WI38 (cell line): ENCODE data around the gene ASPHD1.
"Not testable (repeated sequence)": the region's sequence is repeated elsewhere in the genome, so short reads cannot be mapped to it uniquely, and the experiment has no call there.

Experiments used
- H3K4me3 ChIP-seq: 2 replicates; pipeline ENCODE4 v1.5.1; 2011; ENCODE audit warnings: low read depth, mild to moderate bottlenecking, control low read depth, low read length
- CTCF ChIP-seq: IDR thresholded peaks from 2 replicates; pipeline ENCODE4 v1.5.1; 2012; ENCODE audit warnings: low read depth, mild to moderate bottlenecking, control low read depth, low read length

Gene ASPHD1

GRCh38 chr16:29881050-29881449, 19.2 kb upstream of the ASPHD1 start:
- H3K4me3 ChIP-seq = no peak overlapping the region
- no peak for TF ChIP-seq CTCF

- H3K4me3 ChIP-seq = no peak overlapping the region
- TF ChIP-seq CTCF = no peak
These were observed 16.3 kb upstream of the ASPHD1 start for GRCh38 chr16:29883987-29884386.

- not testable (repeated sequence) for H3K4me3 ChIP-seq
These were observed 10.9 kb upstream of the ASPHD1 start for GRCh38 chr16:29889372-29889771.

DNA sequence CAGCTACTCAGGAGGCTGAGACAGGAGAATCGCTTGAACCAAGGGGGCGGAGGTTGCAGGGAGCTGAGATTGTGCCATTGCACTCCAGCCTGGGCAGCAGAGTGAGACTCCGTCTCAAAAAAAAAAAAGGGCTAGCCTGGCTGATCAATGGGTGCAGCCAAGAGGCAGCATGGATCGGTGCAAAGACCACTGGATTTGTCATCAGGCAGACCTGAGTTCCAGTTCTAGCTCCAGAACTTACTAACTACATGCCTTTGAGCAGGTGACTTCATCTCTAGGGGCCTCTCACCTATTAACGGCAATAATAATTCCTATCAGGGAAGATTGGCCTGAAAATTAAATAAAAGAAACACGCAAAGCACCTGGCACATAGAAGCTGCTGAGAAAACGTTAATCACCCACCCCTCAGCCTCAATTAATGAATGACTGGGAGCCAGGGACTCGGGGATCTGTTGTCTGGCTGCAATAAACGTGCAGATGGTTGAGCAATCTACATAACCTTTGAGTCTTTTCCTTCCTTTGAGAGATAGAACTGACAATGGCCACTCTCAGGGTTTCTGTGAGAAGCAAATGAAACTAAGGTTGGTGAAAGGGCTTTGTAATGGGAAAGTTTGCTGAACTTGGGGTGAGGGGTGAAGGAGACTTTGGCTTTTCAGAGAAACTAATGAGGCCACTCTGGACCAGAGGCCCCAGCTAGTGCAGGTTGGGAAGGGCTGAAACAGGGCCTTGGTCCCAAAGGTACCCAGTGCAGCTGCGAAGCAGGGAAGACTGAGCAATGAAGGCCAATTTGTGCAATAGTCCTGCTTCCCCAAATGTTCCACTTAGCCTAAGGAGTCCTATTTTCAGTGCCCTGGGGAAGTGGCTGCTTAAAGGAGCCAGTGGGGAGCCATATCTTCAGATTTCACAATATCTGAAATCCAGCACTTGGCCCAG, 8.5 kb upstream of the ASPHD1 start:
- TF ChIP-seq CTCF = no peak
- H3K4me3 ChIP-seq = no peak overlapping the region

DNA sequence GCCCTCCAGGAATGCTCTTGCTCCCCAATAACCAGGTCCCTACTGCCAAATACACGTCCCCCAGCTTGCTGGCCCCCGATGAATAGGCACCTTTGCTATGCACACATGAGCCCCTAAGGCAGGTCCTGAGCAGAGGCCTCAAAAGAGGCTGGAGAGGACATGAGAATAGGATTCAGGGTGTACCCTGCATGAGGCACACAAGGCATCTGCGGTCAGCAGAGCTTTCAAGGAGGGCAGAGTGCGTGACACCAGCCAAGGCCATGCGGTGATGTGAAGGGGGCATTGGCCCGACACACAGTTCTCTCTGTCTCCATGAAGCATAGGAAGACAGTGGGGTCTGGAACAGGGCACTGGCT, 7.9 kb upstream of the ASPHD1 start:
- no peak for TF ChIP-seq CTCF
- no peak overlapping the region for H3K4me3 ChIP-seq

DNA sequence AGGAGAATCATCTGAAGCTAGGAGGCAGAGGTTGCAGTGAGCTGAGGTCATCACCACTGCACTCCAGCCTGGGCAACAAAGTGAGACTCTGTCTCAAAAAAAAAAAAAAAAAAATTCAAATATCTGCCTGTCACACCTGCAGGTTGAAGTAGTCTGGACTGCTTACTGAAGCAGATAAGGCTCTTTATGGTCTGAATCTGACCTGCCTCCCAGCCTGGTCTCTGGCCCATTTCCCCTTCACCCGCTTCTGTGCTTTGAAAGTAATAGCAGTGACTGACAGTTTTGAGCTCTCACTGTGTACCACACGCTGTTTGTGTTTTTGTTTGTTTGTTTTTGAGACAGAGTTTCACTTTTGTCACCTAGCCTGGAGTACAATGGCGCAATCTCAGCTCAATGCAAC, 6.7 kb upstream of the ASPHD1 start:
- TF ChIP-seq CTCF = no peak
- no peak overlapping the region for H3K4me3 ChIP-seq

- no peak overlapping the region for H3K4me3 ChIP-seq
- no peak for TF ChIP-seq CTCF
These were observed 5.9 kb upstream of the ASPHD1 start for GRCh38 chr16:29894352-29894751.

- no peak overlapping the region for H3K4me3 ChIP-seq
- no peak for TF ChIP-seq CTCF
These were observed 3.4 kb upstream of the ASPHD1 start for GRCh38 chr16:29896841-29897240.
